Stimulated activated CD8-positive, alpha-beta memory T cell treated with anti-CD3 and anti-CD28 coated beads, Interleukin-7, amount 100 ng/mL, for 24 hours (primary cell): ENCODE data around the gene FOXJ3.
"Not testable (repeated sequence)": the region's sequence is repeated elsewhere in the genome, so short reads cannot be mapped to it uniquely, and the experiment has no call there.

Source experiments
- DNase-seq: peaks from one replicate; pipeline ENCODE4 v3.0.0-alpha.2; 2020; ENCODE audit warnings: low read depth

The FOXJ3 gene

GRCh38 chr1:42251042-42251441 lies 84.0 kb downstream of the FOXJ3 start:
- no peak for DNase-seq

GRCh38 chr1:42250164-42250563 lies 84.9 kb downstream of the FOXJ3 start:
- DNase-seq: no peak

- DNase-seq: no peak
Observed at GRCh38 chr1:42240966-42241755, 93.9 kb downstream of the FOXJ3 start.

GRCh38 chr1:42239555-42239954 lies 95.5 kb downstream of the FOXJ3 start:
- DNase-seq: no peak

DNA sequence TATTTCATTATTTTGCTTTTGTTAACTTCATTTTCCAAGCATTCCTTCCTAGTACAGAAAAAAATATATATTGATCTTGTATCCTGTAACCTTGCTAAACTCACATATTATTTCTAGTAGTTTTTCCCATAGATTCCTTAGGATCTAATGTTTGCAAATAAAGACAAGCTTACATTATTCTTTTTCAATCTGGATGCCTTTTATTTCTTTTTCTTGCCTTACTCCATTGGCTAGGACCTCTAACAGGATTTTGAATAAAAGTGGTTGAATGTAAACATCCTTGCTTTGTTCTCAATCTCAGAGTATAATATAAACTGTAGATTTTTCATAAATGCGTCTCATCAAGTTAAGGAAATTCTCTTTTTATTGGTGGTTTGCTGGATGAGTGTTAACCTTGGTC lies 96.0 kb downstream of the FOXJ3 start:
- DNase-seq: no peak

DNA sequence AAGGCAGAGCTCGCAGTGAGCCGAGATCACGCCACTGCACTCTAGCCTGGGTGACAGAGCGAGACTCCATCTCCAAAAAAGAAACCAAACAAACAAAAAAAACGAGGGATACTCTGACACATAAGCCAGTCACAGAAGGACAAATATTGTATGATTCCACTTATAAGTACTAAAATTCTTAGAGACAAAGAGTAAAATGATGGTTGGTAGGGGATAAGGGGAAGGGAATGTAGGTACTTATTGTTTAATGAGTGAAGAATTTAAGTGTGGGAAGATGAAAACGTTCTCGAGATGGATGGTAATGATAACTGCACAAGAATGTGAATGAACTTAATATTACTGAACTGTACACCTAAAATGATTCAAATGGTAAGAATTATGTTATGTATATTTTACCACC lies 103.8 kb downstream of the FOXJ3 start:
- no peak for DNase-seq

GRCh38 chr1:42228938-42229337 lies 106.1 kb downstream of the FOXJ3 start:
- no peak for DNase-seq

- DNase-seq: no peak
Observed at GRCh38 chr1:42223036-42223435, 112.0 kb downstream of the FOXJ3 start.

- DNase-seq: no peak
Observed at GRCh38 chr1:42221952-42222606, 113.0 kb downstream of the FOXJ3 start.

DNA sequence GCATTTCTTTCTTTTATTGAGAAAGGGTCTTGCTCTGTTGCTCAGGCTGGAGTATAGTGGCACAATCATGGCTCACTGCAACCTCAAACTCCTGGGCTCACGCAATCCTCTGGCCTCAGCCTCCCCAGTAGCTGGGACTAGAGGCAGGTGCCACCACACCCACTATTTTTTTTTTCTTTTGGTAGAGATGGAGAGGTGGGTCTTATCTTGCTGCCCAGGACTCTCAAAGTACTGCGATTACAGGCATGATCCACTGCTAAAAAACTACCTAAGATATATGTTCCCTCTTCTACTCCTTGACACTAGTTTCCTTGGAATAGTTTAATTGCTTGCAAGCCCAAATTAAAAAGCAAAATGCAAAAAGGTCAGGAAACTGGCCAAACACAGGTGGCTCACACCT lies 113.6 kb downstream of the FOXJ3 start:
- no peak for DNase-seq

- DNase-seq: no peak
Observed at GRCh38 chr1:42219627-42220026, 115.4 kb downstream of the FOXJ3 start.

DNA sequence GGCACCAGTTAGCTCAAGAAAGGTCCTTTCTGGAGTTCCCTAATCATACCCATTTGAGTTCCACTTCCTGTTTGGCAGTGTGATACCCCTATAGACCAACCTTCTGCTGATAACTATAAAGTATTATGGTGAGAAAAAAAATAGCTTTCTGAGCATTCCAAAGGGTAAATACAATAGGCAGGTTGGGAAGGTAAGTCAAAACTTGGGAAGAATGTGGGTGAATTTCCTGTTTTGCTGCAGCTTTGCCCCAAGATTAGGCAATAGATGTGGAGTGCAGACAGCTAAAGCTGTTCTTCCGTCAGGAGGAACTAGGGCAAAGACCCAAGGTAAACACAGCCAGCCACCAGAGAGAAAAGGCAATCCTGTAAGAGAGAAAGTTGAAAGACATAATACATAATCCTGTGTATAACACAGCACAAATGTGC lies 120.6 kb downstream of the FOXJ3 start:
- no peak for DNase-seq

DNA sequence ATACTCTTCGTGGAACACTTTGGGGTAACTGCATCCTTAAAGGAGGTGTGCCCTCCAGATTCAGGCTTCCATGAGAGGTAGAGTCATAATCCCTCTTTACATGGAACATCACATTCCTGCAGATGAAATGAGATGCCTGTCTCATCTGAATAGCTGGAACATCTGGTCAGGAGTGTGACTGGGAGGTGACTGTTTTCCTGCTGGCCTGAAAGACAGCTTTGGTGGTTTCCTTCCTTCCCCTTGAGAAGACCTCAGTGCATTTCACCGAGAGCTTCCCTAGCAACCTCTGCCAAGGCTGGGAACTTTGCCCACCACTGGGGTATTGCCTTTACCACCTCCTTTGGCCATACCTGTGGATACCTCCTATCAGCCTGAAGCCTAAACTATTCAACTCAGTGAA lies 123.8 kb downstream of the FOXJ3 start:
- no peak for DNase-seq

DNA sequence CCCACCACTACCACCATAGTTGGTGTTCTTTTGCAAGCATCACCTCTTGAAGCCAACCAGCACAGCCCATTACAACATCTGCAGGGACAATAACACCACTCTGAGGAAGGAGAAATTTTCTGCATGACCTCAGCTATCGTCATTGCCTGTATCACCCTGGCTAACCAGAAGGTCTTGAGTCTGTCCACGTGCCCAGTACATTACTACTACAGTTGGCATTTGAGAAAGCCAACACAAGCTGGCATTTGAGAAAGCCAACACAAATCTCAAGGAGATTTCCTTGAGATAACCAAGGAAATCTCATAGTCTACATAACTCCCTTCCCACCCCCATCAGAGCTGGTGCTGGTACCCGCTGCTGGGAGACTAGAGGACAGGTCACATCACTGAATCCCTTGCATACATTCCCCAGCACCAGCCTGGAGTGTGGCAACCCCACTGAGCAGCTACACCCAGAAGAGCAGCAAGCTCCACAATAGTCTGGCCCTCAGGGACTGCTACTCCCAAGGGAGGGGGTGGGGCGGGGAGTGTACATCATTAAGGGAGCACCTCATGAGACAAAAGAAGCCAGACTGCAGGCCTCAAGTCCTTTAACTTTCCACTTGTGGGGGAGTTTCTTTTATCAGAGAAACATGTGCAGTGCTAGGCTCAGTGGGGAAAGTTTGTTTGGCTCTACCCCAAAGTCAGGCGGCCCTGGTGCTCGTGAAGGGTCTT lies 124.5 kb downstream of the FOXJ3 start:
- DNase-seq: no peak

DNA sequence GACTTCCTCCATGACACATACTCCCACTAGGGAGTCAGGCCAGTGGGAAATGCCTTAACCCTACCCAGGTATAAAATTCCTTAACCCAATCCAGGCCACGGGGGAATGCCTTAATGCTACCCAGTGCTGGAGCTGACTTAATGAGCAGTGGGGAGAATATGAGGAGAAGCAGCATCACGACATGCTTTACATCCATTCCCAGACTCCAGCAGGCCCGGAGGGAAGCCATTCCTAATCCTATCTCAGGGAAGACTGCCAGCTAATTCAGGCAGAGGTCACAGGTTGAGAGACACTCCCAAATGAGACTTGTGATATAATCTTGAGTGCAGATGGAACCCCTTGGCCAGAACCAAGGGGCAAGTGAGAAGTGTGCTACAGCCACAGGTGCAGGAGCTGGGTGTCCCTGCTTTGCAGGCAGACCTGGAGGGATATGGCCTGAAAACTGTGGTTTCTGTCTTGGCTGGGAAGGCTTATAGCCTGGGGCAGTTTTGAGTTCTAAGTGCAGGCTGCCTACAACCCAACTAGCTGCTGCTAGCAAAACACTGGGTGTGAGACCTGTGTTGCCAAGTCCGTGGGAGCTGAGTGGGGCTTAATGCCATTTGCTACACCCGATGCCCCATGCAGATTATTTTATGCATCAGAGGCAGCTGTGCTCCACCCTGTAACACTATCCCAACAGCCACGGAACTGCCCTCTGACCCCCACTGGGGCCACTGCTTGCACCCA lies 125.3 kb downstream of the FOXJ3 start:
- no peak for DNase-seq

GRCh38 chr1:42206930-42207329 lies 128.1 kb downstream of the FOXJ3 start:
- DNase-seq: not testable (repeated sequence)

GRCh38 chr1:42206164-42206563 lies 128.9 kb downstream of the FOXJ3 start:
- no peak for DNase-seq

GRCh38 chr1:42201986-42202385 lies 133.0 kb downstream of the FOXJ3 start:
- DNase-seq: no peak

DNA sequence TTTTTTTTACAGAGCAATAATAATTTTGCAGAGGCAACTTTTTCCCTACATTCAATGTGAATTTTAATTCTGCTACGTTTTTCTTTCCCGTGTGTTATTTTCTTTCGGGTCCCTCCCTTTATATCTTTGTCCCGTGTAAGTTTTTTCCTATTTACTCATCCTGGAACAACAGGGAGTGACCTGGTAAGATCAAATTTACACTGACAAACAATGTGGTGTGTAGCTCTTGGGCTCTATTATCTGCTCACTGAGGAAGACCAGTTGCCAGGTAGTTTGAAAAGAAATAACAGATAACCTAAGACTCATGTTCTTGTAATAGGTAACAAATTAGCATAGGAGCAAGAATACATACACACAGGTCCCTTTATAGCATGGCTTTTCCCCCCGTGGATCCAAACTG lies 136.8 kb downstream of the FOXJ3 start:
- no peak for DNase-seq

DNA sequence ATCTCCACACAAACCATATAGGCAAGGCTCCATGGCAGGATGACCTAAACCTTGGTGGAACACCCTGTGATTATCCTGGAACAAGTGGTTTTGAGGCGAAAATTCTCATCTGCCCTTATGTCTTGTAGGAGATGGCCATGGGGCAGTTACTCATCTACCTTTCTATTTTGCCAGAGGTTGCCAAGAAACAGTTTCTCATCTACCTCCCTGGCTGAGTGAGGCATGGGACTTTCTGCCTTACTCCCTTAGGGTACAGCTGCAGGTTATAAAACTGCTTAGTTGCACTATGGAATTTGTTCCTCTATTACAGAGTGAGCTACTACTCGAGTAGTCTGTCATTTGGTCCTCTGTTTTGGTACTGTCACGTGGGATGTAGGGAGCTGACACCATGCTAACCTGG lies 139.2 kb downstream of the FOXJ3 start:
- no peak for DNase-seq

DNA sequence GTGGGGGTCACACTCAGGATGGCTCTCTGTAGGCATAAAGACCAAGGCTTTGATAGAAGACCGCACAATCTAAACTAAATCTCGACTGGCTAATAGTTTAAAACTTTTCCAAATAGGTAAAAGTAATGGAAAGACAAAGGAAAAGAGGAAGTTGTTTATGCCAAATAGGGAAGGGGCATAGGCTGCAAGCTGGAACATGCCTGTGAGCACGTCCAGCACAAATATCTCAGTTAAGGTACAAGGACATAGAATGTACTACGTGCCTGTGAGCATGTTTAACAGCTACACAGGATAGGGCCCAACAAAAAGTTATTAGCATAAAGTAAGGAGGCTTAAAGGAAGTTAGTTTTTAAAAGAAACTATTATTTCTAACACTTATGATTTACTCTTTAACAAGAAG lies 142.9 kb downstream of the FOXJ3 start:
- DNase-seq: no peak

DNA sequence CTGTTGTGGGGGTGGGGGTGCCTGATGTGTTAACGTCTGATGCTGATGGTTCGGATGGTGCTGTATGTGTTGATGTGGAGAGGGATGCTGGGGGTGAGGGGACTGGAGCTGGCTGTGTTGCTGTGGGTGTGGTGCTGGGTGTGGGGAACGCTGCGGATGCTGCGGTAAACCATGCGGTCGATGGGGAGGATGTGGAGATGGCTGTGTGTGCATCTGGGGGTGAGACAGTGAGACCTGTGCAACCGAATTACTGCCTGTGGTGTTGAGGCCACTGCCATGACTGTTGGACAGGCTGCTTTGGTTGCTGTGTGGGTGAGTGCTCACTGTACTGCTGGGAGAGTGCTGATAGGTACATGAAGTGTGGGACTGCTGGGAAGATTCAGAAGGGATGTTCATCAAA lies 143.7 kb downstream of the FOXJ3 start:
- no peak for DNase-seq
